Colonic mucosa (tissue), 4 donors: ENCODE measurements around the gene EML6. TPM values are rescaled to one million over a fixed set of nuclear protein-coding genes. Genes with fewer than 3 reads are reported as not detected.

Experiments used
- DNase-seq: peaks from one replicate; pipeline ENCODE4 v3.0.0-alpha.2; 2020
- H3K27ac ChIP-seq: fragments of 200-600 bp; one replicate; pipeline ENCODE4 v1.8.0; 2021
- H3K27me3 ChIP-seq: fragments of 200-600 bp; one replicate; pipeline ENCODE4 v1.8.0; 2021
- H3K36me3 ChIP-seq: fragments of 200-600 bp; one replicate; pipeline ENCODE4 v1.8.0; 2021
- H3K4me1 ChIP-seq: fragments of 200-600 bp; one replicate; pipeline ENCODE4 v1.8.0; 2021; ENCODE audit warnings: mild to moderate bottlenecking
- H3K4me3 ChIP-seq: fragments of 200-600 bp; one replicate; pipeline ENCODE4 v1.8.0; 2021
- H3K9ac ChIP-seq, 2 donors: one replicate each; pipeline ENCODE4 v1.7.0; 2013; ENCODE audit warnings: control low read depth in 2 of 2, low read depth in 2 of 2, low read length in 2 of 2
- H3K9me3 ChIP-seq: fragments of 200-600 bp; one replicate; pipeline ENCODE4 v1.8.0; 2021
- intact Hi-C: fragments of 100-400 bp; cut with DNase I; formaldehyde crosslinking; loops from one replicate; pipeline ENCODE4 v1.14.1; 2022
- total RNA-seq, 2 donors: library from RNA; stranded (reverse); fragmentation: NEBNext Ultra II Directional in 1 of 2; extraction: Animal tissue kit (Norgen Biotek cat#: 25700) in 1 of 2; gene quantifications; one replicate each; pipeline ENCODE4 v1.2.1, GENCODE V29; 2021
- TF ChIP-seq, protein P1 (sequence below): fragments of 200-600 bp; IDR thresholded peaks from one replicate; pipeline ENCODE4 v1.8.0; 2022; ENCODE audit warnings: antibody characterized with exemption, mild to moderate bottlenecking
- donor health status: healthy.
- donor health status: DM: no; HTN: no; CAD: no.
- donor health status: DM: no; HTN: no; CAD: no.

EML6 gene
- total RNA-seq, 2 donors from 2014 or later, result 2.1 to 2.5 TPM

DNA sequence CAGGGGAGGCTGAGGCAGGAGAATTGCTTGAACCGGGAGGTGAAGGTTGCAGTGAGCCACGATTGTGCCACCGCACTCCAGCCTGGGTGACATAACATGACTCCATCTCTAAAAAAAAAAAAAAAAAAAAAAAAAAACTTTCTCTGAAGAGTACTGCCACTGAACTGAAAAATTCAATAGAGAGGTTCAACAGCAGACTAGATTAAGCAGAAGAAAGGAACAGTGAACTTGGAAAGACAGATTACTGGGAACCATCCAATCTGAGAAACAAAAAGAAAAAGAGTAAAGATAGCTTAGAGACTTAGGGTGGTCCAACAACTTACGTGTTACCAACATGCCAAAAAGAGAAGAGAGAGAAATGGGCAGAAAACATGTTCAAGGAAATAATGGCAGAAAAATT, 138.8 kb downstream of the EML6 start:
- intact Hi-C loops, result no loop called here
- no peak overlapping the region for H3K9ac ChIP-seq
- H3K9me3 ChIP-seq, result no peaks in the 10 kb centered on the region
- TF ChIP-seq, protein P1, sequence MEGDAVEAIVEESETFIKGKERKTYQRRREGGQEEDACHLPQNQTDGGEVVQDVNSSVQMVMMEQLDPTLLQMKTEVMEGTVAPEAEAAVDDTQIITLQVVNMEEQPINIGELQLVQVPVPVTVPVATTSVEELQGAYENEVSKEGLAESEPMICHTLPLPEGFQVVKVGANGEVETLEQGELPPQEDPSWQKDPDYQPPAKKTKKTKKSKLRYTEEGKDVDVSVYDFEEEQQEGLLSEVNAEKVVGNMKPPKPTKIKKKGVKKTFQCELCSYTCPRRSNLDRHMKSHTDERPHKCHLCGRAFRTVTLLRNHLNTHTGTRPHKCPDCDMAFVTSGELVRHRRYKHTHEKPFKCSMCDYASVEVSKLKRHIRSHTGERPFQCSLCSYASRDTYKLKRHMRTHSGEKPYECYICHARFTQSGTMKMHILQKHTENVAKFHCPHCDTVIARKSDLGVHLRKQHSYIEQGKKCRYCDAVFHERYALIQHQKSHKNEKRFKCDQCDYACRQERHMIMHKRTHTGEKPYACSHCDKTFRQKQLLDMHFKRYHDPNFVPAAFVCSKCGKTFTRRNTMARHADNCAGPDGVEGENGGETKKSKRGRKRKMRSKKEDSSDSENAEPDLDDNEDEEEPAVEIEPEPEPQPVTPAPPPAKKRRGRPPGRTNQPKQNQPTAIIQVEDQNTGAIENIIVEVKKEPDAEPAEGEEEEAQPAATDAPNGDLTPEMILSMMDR, result no peak
- no peak overlapping the region for H3K27ac ChIP-seq
- H3K4me3 ChIP-seq, result no peak overlapping the region
- no peaks in the 10 kb centered on the region for H3K27me3 ChIP-seq
- DNase-seq, result no peak
- no peaks in the 10 kb centered on the region for H3K36me3 ChIP-seq
- H3K4me1 ChIP-seq, result no peaks in the 10 kb centered on the region

DNA sequence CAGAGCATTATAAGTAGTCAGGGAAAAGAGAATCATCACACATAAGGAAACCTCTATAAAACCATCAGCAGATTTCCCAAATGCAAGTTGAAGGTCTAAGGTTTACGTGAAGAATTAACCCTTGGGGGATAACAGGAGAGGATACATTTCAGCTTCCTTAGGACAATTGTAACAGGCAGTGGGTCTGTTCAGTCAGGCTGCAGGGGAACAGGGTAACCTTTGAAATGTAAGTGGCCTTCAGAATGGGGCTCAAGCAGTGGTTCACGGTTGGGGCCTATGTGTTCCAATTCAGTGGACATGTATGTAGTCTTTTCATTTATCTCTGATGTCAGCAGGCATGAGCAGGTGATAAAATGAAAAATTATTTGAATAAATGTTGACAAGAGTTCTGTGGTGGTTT, 139.3 kb downstream of the EML6 start:
- intact Hi-C loops, result no loop called here
- no peaks in the 10 kb centered on the region for H3K9me3 ChIP-seq
- H3K36me3 ChIP-seq, result no peaks in the 10 kb centered on the region
- TF ChIP-seq, protein P1, result no peak
- H3K4me1 ChIP-seq, result no peaks in the 10 kb centered on the region
- H3K27ac ChIP-seq, result no peak overlapping the region
- no peaks in the 10 kb centered on the region for H3K27me3 ChIP-seq
- DNase-seq, result no peak
- no peak overlapping the region for H3K4me3 ChIP-seq
- no peak overlapping the region for H3K9ac ChIP-seq

DNA sequence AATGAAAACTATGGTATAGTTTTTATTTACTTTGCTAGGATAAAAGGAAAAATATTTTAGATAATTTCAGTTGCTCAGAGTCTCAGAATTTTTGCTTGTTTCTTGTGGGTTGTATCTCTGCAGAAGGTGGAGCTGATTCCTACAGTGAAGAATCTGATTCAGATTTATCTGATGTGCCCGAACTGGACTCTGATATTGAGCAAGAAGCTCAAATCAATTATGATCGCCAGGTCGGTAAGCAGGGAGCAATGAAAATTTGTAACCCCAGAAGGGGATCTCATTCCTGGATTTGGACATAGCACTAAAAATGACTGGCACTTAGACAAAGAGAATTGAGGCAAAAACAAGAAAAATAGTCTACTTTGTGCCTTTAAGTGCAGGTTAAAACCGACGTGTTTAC, 140.2 kb downstream of the EML6 start:
- TF ChIP-seq, protein P1, result no peak
- H3K27ac ChIP-seq, result no peak overlapping the region
- H3K9me3 ChIP-seq, result no peaks in the 10 kb centered on the region
- H3K9ac ChIP-seq, result no peak overlapping the region
- no peaks in the 10 kb centered on the region for H3K27me3 ChIP-seq
- H3K4me1 ChIP-seq, result no peaks in the 10 kb centered on the region
- no peak for DNase-seq
- H3K36me3 ChIP-seq, result no peaks in the 10 kb centered on the region
- no peak overlapping the region for H3K4me3 ChIP-seq
- intact Hi-C loops, result no loop called here

GRCh38 chr2:54864096-54864495, 140.6 kb downstream of the EML6 start:
- no peak for DNase-seq

DNA sequence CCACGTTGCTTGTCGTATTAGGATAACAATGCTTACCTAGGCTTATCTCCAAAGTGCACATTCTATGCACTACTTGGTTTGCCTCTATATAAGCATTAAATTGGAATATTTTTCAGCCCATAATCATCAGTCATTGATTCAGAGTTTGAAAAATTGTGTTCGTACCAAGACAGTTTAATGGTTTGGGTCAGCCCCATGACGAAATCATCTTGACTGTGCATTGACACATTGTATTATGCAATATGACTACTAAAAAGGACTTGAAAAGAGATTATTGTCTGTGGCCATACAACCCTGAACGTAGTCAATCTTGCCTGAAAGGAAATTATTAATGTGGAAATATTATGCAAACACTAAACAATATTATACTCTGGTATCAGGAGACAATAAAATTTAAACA, 141.3 kb downstream of the EML6 start:
- DNase-seq, result no peak
- H3K36me3 ChIP-seq, result no peaks in the 10 kb centered on the region
- no peak overlapping the region for H3K9ac ChIP-seq
- TF ChIP-seq, protein P1, result no peak
- H3K27me3 ChIP-seq, result no peaks in the 10 kb centered on the region
- no peaks in the 10 kb centered on the region for H3K4me1 ChIP-seq
- intact Hi-C loops, result no loop called here
- H3K27ac ChIP-seq, result no peak overlapping the region
- H3K9me3 ChIP-seq, result no peaks in the 10 kb centered on the region
- H3K4me3 ChIP-seq, result no peak overlapping the region

More at GRCh38 chr2:54864096-54864495, 140.6 kb downstream of the EML6 start:
- H3K27ac ChIP-seq, result no peak overlapping the region
- no peaks in the 10 kb centered on the region for H3K4me1 ChIP-seq
- no peak overlapping the region for H3K4me3 ChIP-seq
- intact Hi-C loops, result no loop called here
- H3K36me3 ChIP-seq, result no peaks in the 10 kb centered on the region
- TF ChIP-seq, protein P1, result no peak
- H3K9ac ChIP-seq, result no peak overlapping the region
- no peaks in the 10 kb centered on the region for H3K9me3 ChIP-seq
- no peaks in the 10 kb centered on the region for H3K27me3 ChIP-seq

GRCh38 chr2:54866179-54866578, 142.7 kb downstream of the EML6 start:
- intact Hi-C loops, result no loop called here
- TF ChIP-seq, protein P1, result no peak
- Histone ChIP-seq H3K27me3 (no peaks in the 10 kb centered on the region), H3K36me3 (no peaks in the 10 kb centered on the region), H3K9ac (no peak overlapping the region), H3K4me3 (no peak overlapping the region), H3K27ac (no peak overlapping the region), H3K9me3 (no peaks in the 10 kb centered on the region), H3K4me1 (no peaks in the 10 kb centered on the region)
- DNase-seq, result no peak
